HG02642 (cell line): Measurements from ENCODE around the gene PQBP1.
A peak's percentile ranks its signal among the peaks of the same experiment; 100 is the strongest.

Experiments used
- ATAC-seq: cut with Tn5 transposase; IDR thresholded peaks from one replicate; pipeline ENCODE4 v1.9.1; 2021; ENCODE audit warnings: mild to moderate bottlenecking; ENCODE audit not compliant: unreplicated experiment, poor library complexity

The PQBP1 gene

DNA sequence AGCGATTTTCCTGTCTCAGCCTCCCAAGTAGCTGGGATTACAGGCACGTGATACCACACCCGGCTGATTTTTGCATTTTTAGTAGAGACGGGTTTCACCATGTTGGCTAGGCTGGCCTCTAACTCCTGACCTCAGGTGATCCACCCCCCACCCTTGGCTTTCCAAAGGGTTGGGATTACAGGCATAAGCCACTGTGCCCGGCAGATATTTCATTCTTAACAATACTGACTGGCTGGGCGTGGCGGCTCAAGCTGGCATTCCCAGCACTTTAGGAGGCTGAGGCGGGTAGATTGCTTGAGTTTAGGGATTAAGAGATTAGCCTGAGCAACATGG lies 1.3 kb downstream of the PQBP1 start:
- no peak for ATAC-seq

GRCh38 chrX:48901069-48901468 lies 3.3 kb downstream of the PQBP1 start:
- no peak for ATAC-seq

DNA sequence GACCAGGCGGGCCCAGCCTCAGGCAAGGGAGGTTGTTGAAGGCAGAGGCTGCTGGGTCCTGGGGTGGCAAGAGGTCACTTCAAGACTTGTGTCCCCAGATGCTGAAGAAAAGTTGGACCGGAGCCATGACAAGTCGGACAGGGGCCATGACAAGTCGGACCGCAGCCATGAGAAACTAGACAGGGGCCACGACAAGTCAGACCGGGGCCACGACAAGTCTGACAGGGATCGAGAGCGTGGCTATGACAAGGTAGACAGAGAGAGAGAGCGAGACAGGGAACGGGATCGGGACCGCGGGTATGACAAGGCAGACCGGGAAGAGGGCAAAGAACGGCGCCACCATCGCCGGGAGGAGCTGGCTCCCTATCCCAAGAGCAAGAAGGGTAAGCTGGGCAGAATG lies 4.4 kb downstream of the PQBP1 start:
- no peak for ATAC-seq

DNA sequence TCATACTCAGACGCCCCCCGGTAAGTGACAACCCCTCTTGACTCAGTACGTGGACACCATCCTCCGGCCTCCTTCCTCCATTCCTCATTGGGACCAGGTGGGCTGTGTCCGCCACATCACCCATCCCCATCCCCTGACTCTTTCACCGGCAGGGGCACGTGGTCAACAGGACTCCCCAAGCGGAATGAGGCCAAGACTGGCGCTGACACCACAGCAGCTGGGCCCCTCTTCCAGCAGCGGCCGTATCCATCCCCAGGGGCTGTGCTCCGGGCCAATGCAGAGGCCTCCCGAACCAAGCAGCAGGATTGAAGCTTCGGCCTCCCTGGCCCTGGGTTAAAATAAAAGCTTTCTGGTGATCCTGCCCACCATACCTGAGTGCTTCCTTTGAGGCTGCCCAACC lies 5.0 kb downstream of the PQBP1 start:
- ATAC-seq: no peak

DNA sequence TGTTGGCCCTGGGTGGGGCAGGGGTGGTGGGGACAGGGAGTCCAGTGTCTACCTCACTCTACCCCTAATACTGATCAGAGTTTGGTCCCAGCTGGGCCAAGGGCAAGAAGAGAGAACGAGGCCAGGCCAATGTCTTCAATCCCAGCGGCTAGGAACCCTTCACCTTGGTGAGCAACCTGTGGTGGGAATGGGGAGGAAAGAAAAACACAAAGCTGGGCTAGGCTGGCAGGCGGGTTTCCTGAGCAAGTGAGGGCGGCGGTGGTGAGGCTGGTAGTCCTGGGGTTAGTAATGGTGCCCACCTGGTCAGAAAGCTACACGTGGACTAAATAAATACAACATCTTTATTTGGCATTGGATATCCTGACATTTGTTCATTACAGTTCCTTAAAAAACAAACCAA lies 5.6 kb downstream of the PQBP1 start:
- no peak for ATAC-seq

- no peak for ATAC-seq
These were observed 6.5 kb downstream of the PQBP1 start for GRCh38 chrX:48904180-48904579.

GRCh38 chrX:48904626-48905025 lies 6.9 kb downstream of the PQBP1 start:
- ATAC-seq: no peak

DNA sequence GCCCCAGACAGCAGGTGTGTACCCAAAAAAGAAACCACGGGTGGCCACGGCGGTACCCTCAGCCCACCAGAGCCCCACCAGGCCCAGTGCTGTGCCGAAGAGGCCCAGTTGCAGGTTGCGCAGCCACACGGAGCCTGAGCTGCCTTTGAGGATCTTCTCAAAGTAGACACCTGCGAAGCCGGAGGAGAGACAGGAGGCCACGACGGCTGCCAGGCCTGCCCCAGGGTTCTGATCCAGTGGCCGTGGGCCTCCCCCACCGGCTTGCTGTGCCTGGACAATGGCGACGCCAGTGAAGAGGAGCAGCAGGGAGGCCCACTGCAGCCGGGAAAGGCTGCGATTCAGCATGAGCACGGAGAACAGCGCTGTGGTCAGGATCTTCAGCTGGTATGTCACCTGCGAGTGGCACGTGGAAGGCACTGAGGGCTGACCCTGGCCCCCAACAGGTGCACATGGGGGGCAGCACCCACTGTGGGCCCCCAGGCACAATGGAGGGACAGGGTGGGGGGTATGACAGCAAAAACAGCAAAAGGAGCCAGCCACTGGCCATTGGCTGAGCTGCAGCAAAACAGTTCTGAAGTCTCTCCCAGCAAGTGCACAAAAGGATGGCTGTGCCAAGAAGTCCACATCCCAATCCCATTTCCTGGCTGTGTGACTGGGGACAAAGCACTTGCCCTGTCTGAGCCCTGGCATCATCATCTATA lies 7.5 kb downstream of the PQBP1 start:
- ATAC-seq: no peak

DNA sequence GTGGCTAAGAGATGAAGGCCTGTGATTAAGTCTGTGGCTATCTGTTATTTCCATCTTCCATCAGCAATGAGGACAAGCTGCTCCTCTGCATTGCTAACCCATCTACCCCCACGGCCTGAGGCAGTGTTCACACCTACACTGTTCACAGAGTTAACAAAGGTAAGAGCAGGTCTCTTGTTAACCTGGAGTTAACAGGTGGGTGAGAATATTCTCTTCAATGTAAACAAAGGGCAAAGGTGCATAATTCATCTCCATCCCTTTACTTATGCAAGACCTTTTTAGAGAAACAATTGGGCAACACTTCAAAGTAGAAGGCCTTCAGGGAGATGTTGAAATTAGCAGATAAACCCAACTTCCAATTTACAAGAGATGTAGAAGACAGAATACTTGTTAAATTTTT lies 10.9 kb downstream of the PQBP1 start:
- no peak for ATAC-seq

GRCh38 chrX:48909703-48910294 lies 12.1 kb downstream of the PQBP1 start:
- ATAC-seq: no peak

DNA sequence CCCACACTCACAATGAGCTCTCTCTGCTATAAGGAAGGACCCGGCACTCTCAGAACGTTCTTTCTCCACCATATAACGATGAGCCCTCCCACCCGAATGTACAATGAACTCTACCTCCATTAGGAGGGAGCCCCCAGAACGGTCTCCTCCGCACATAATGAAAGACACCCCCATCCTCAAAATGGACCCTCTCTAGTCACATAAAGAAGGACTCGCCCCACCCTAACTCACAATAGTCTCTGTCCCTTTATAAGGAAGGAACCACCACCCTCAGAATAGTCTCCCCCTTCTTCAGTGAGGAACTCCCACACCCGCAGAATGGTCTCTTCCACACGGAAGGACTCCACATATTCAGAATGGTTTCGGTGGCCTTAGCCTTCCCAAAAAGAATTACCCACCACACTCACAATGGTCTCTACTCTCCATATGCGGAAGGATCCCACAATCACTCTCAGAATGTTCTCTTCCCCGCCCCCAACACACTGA lies 13.2 kb downstream of the PQBP1 start:
- no peak for ATAC-seq

GRCh38 chrX:48911412-48912182 lies 13.9 kb downstream of the PQBP1 start, which contains the start of gene SLC35A2:
SLC35A2 (minus strand) TSS chrX:48911646; CDS start chrX:48911636, 10 bp downstream.
- peak; percentile 75 for ATAC-seq

DNA sequence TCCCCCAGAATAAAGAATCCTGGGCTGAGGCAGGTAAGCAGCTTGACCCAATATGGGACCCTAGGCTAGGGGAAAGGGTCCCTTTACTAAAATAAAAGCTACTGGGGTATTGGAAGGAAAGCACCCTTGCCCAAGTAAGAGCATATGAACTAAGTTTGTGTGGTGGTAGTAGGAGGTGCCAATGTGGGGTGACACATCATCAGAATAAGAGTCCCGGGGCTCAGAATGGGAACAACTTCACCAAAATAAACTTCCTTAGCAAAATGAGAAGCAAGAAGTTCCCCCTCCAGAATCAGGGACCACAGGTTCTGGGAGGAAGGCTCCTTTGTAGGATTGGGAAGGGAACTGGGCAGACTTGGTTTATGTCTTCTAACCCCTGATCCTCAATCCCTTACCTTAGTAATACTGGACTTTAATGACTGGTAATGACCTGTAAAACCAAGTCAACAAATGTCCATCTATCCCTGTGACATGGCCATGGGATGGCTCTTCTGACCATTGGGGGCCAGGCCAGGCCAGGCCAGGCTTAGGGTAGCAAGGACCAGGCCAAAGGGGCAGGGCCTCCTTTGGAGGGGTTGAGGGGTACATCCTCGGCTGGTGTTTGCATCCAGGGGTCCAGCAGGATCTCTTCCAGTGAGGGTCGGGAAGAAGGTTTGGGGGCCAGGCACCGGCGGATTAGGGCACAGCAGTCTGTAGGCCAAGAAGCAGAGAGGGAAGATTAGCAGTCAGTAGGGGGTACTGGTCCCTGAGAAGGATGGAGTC lies 16.1 kb downstream of the PQBP1 start:
- no peak for ATAC-seq

DNA sequence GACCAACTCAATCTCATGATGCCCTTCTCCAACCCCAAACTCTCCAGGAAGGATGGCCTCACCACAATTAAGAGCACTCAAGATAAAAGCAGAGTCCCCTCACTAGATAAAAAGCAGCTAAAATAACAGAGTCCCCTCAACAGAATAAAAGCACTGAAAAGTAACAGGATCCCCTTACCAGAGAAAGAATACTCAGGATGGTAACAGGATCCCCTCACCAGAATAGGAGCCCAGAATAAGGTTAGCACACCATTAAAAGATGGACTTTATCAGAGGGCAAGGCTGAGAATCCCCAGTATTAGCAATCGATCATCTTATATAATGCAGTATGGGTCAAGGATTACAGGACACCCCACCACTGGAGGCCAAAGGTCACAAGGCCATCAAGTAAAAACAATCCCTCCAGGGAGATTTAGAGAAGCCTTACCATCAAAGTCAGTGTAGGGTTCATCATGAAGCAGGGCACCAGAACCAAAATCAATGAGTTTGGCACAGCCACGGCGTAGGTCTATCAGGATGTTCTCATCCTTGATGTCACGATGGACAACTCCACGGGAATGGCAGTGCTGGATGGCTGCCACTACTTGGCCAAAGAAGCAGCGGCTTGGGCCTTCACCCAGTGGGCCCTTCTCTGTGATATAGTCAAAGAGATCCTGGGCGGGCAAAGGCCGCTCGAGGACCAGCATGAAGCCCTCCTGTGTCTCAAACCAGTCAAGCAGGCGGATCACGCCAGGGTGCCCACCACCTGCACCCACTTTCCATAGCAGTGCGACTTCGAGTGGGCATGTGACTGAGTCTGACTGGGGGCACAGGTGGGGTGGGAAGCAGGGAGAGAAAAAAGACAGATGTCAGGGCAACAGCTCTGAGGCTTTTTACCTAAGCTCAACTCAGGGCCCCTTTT lies 17.1 kb downstream of the PQBP1 start:
- no peak for ATAC-seq

GRCh38 chrX:48917139-48918001 lies 19.6 kb downstream of the PQBP1 start:
- ATAC-seq: no peak

GRCh38 chrX:48918301-48918642 lies 20.5 kb downstream of the PQBP1 start:
- ATAC-seq: peak; percentile 4

DNA sequence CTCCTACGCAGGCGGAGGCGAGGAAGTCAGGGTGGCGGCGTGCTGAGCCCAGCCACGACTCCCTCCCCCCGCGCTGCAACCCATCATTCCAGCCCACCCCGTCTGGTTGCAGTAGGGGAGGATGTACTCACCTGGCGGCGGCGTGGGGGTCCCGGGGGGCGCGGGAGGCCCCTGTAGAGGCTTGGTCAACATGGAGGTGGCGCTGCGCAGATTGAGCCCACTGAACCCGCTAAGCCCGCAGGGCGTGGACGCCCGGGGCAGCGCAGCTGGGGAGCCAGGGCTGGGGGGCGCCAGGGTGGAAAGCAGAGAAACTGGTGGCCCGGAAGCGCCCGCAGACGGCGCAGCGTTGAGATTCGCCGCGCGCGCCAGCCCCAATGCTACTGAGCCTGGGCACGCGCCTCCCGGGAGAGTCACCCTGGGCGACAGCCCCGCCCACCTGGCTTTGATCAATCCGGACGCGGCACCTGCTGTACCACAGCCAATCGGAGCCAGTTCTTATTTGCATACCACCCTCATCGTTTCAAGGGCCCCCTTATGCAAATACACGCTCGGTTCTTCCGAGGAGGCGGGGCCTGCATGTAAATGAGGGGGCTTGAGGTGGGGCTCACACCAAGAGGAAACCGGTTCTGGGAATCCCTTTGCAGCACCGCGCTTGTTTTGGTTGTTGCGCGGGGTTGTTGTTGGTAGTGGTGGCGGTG lies 21.1 kb downstream of the PQBP1 start, which contains the start of gene PIM2:
TSS of gene PIM2 (minus strand) at position 382 of the 698 bp plus-strand sequence. CDS start at position 192, 190 bp downstream.
- ATAC-seq: peak; percentile 79

- ATAC-seq: peak; percentile 3
These were observed 21.7 kb downstream of the PQBP1 start for GRCh38 chrX:48919360-48919841.
